ENCODE data around the gene PDSS1.
"Not testable (repeated sequence)": the region's sequence is repeated elsewhere in the genome, so short reads cannot be mapped to it uniquely, and the experiment has no call there.

PDSS1 gene

GRCh38 chr10:26685441-26685840, 12.1 kb upstream of the PDSS1 start:
- H3K9me3 Mint-ChIP-seq, result no peaks in the 10 kb centered on the region
- ATAC-seq (replicated peaks), result no peak
- H3K4me1 Mint-ChIP-seq, result peaks cover 0 to 2% of the 10 kb centered on the region in 2 donors
- no peaks in the 10 kb centered on the region for H3K36me3 Mint-ChIP-seq
- H3K27ac Mint-ChIP-seq, result no peak overlapping the region
- H3K27me3 Mint-ChIP-seq, result peaks cover 0 to 11% of the 10 kb centered on the region in 2 donors
- no peak for DNase-seq
- no peak overlapping the region for H3K4me3 Mint-ChIP-seq

GRCh38 chr10:26689399-26689798, 8.1 kb upstream of the PDSS1 start:
- DNase-seq (no peak), ATAC-seq (replicated peaks) (no peak)
- Mint-ChIP-seq H3K4me1 (peaks cover 0 to under 1% of the 10 kb centered on the region in 2 donors), H3K36me3 (no peaks in the 10 kb centered on the region), H3K4me3 (no peak overlapping the region), H3K9me3 (no peaks in the 10 kb centered on the region), H3K27me3 (peaks cover 0 to 11% of the 10 kb centered on the region in 2 donors), H3K27ac (no peak overlapping the region)

- Mint-ChIP-seq H3K4me1 (peaks cover 4 to 5% of the 10 kb centered on the region in 2 donors), H3K36me3 (no peaks in the 10 kb centered on the region), H3K27me3 (peaks cover 0 to 11% of the 10 kb centered on the region in 2 donors), H3K27ac (no peak overlapping the region), H3K4me3 (no peak overlapping the region), H3K9me3 (no peaks in the 10 kb centered on the region)
- DNase-seq (no peak), ATAC-seq (replicated peaks) (no peak)
Observed at GRCh38 chr10:26690731-26691475, 6.6 kb upstream of the PDSS1 start.

GRCh38 chr10:26694536-26694935, 3.0 kb upstream of the PDSS1 start:
- ATAC-seq (replicated peaks); H3K36me3 Mint-ChIP-seq; H3K27ac Mint-ChIP-seq; H3K9me3 Mint-ChIP-seq; DNase-seq; H3K27me3 Mint-ChIP-seq; H3K4me3 Mint-ChIP-seq: not testable (repeated sequence)
- H3K4me1 Mint-ChIP-seq, result peaks cover 9 to 28% of the 10 kb centered on the region in 2 donors

- Mint-ChIP-seq H3K4me1 (peaks cover 21 to 45% of the 10 kb centered on the region in 2 donors), H3K36me3 (peaks cover 14 to 19% of the 10 kb centered on the region in 2 donors), H3K9me3 (peaks cover 0 to 5% of the 10 kb centered on the region in 2 donors), H3K27me3 (no peaks in the 10 kb centered on the region), H3K4me3 (peak overlapping the region; percentile 98 to 99), H3K27ac (peak overlapping the region; percentile 94)
- ATAC-seq (replicated peaks), result peak in 1 of 2 donors; percentile 8
- DNase-seq, result no peak
Observed at GRCh38 chr10:26696786-26697162, 727 bp upstream of the PDSS1 start.

- Mint-ChIP-seq H3K27me3 (no peaks in the 10 kb centered on the region), H3K4me1 (peaks cover 26 to 51% of the 10 kb centered on the region in 2 donors), H3K9me3 (peaks cover 0 to 5% of the 10 kb centered on the region in 2 donors), H3K4me3 (peak overlapping the region; percentile 98 to 99), H3K36me3 (peaks cover 16 to 32% of the 10 kb centered on the region in 2 donors), H3K27ac (peak overlapping the region; percentile 95)
- ATAC-seq (replicated peaks) (no peak), DNase-seq (no peak)
Observed at GRCh38 chr10:26697922-26698608, 564 bp downstream of the PDSS1 start.

- Mint-ChIP-seq H3K27me3 (no peaks in the 10 kb centered on the region), H3K4me3 (peak overlapping the region; percentile 98 to 99), H3K4me1 (peaks cover 26 to 51% of the 10 kb centered on the region in 2 donors), H3K27ac (peak overlapping the region; percentile 95), H3K36me3 (peaks cover 16 to 33% of the 10 kb centered on the region in 2 donors), H3K9me3 (peaks cover 0 to 5% of the 10 kb centered on the region in 2 donors)
- no peak for ATAC-seq (replicated peaks)
- DNase-seq, result no peak
Observed at GRCh38 chr10:26698909-26699308, 1.4 kb downstream of the PDSS1 start.

GRCh38 chr10:26699631-26700030, 2.1 kb downstream of the PDSS1 start:
- Mint-ChIP-seq H3K36me3 (peaks cover 16 to 38% of the 10 kb centered on the region in 2 donors), H3K9me3 (peaks cover 0 to 5% of the 10 kb centered on the region in 2 donors), H3K4me3 (no peak overlapping the region), H3K27ac (no peak overlapping the region), H3K27me3 (no peaks in the 10 kb centered on the region), H3K4me1 (peaks cover 24 to 49% of the 10 kb centered on the region in 2 donors)
- ATAC-seq (replicated peaks) (no peak), DNase-seq (no peak)

GRCh38 chr10:26700884-26701630, 3.6 kb downstream of the PDSS1 start:
- Mint-ChIP-seq H3K4me1 (peaks cover 22 to 49% of the 10 kb centered on the region in 2 donors), H3K36me3 (peaks cover 21 to 45% of the 10 kb centered on the region in 2 donors), H3K9me3 (peaks cover 0 to 5% of the 10 kb centered on the region in 2 donors), H3K4me3 (no peak overlapping the region), H3K27ac (no peak overlapping the region), H3K27me3 (no peaks in the 10 kb centered on the region)
- no peak for DNase-seq
- no peak for ATAC-seq (replicated peaks)

GRCh38 chr10:26703096-26703495, 5.6 kb downstream of the PDSS1 start:
- H3K9me3 Mint-ChIP-seq, result peaks cover 0 to 5% of the 10 kb centered on the region in 2 donors
- peaks cover 36 to 66% of the 10 kb centered on the region in 2 donors for H3K36me3 Mint-ChIP-seq
- no peaks in the 10 kb centered on the region for H3K27me3 Mint-ChIP-seq
- H3K4me1 Mint-ChIP-seq, result peaks cover 21 to 55% of the 10 kb centered on the region in 2 donors
- no peak for DNase-seq
- H3K27ac Mint-ChIP-seq, result no peak overlapping the region
- ATAC-seq (replicated peaks), result no peak
- no peak overlapping the region for H3K4me3 Mint-ChIP-seq

- Mint-ChIP-seq H3K4me3 (no peak overlapping the region), H3K27ac (no peak overlapping the region), H3K4me1 (peaks cover 20 to 48% of the 10 kb centered on the region in 2 donors), H3K36me3 (peaks cover 43 to 72% of the 10 kb centered on the region in 2 donors), H3K27me3 (no peaks in the 10 kb centered on the region), H3K9me3 (peaks cover 0 to 5% of the 10 kb centered on the region in 2 donors)
- DNase-seq (no peak), ATAC-seq (replicated peaks) (no peak)
Observed at GRCh38 chr10:26703974-26704373, 6.5 kb downstream of the PDSS1 start.

GRCh38 chr10:26706206-26706605, 8.7 kb downstream of the PDSS1 start:
- peaks cover 40 to 73% of the 10 kb centered on the region in 2 donors for H3K36me3 Mint-ChIP-seq
- no peak for DNase-seq
- H3K9me3 Mint-ChIP-seq, result no peaks in the 10 kb centered on the region
- peaks cover 12 to 32% of the 10 kb centered on the region in 2 donors for H3K4me1 Mint-ChIP-seq
- no peak overlapping the region for H3K4me3 Mint-ChIP-seq
- no peaks in the 10 kb centered on the region for H3K27me3 Mint-ChIP-seq
- H3K27ac Mint-ChIP-seq, result no peak overlapping the region
- no peak for ATAC-seq (replicated peaks)

GRCh38 chr10:26706936-26707335, 9.4 kb downstream of the PDSS1 start:
- Mint-ChIP-seq H3K27me3 (no peaks in the 10 kb centered on the region), H3K27ac (no peak overlapping the region), H3K36me3 (peaks cover 38 to 67% of the 10 kb centered on the region in 2 donors), H3K9me3 (no peaks in the 10 kb centered on the region), H3K4me3 (no peak overlapping the region), H3K4me1 (peaks cover 7 to 24% of the 10 kb centered on the region in 2 donors)
- DNase-seq (no peak), ATAC-seq (replicated peaks) (no peak)

- no peak for ATAC-seq (replicated peaks)
- Mint-ChIP-seq H3K27me3 (no peaks in the 10 kb centered on the region), H3K27ac (no peak overlapping the region), H3K9me3 (no peaks in the 10 kb centered on the region), H3K36me3 (peaks cover 45 to 72% of the 10 kb centered on the region in 2 donors), H3K4me3 (no peak overlapping the region), H3K4me1 (peaks cover under 1 to 14% of the 10 kb centered on the region in 2 donors)
- DNase-seq, result no peak
Observed at GRCh38 chr10:26711324-26711723, 13.8 kb downstream of the PDSS1 start.

Measured in stimulated activated naive B cell treated with anti-CD40 and anti-IgM and Interleukin-4, amounts not matched to agents 10 μg/mL and 1 μg/mL and 100 μg/mL, for 72 hours (primary cell).